SU-DHL-6 (cell line): ENCODE results near the gene SLC2A4RG.

Source experiments
- CTCF ChIP-seq: fragments of 200-600 bp; sonication (generic); IDR thresholded peaks from one replicate; pipeline ENCODE4 v1.5.1; 2017; ENCODE audit warnings: antibody characterized with exemption, mild to moderate bottlenecking, low read length, moderate library complexity; ENCODE audit not compliant: insufficient read depth, poor library complexity, severe bottlenecking
- EZH2phosphoT487 ChIP-seq: fragments of 200-600 bp; sonication (generic), shearing (Covaris generic); conservative IDR thresholded peaks from 2 replicates; pipeline ENCODE4 v1.6.1; 2018; ENCODE audit warnings: mild to moderate bottlenecking, antibody characterized with exemption, low read length, moderate library complexity, mixed read lengths

DNA sequence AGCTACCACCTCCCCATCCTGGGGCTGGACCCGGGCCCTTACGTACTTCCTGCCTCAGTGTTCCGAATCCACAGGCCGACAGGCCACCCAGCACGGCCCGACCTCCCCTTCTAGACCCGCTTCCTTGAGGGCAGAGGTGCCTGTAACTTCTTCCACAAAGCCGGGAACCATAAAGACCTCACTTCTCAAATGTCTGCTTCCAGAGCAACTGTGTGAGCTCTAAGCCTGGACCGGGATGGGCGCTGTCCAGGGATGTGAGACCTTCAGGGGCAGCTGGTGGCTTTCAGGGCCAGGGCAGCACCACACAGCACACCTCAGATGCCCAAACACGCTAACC, 9.3 kb downstream of the SLC2A4RG start:
- no peak for TF ChIP-seq CTCF
- TF ChIP-seq EZH2phosphoT487, result no peak
